Central memory CD8-positive, alpha-beta T cell (primary cell): ENCODE results near the gene SBSN.

Experiments used
- ATAC-seq: fragments of 150-1000 bp; cut with Tn5 transposase; replicated peaks from 2 replicates; pipeline ENCODE4 v1.10.0; 2022; ENCODE audit warnings: mild to moderate bottlenecking, moderate FRiP score, moderate number of reproducible peaks; ENCODE audit not compliant: poor library complexity, severe bottlenecking; ENCODE audit errors: extremely low read depth
- DNase-seq, 2 donors: peaks; one replicate each; pipeline ENCODE4 v3.0.0; 2021; ENCODE audit warnings: low spot score in 2 of 2
- H3K27ac Mint-ChIP-seq: one replicate; pipeline ENCODE4 v1.8.0; 2022; ENCODE audit warnings: low read depth, mild to moderate bottlenecking, moderate library complexity, mixed read lengths
- H3K27me3 Mint-ChIP-seq: one replicate; pipeline ENCODE4 v1.8.0; 2022; ENCODE audit warnings: mixed read lengths
- H3K36me3 Mint-ChIP-seq: one replicate; pipeline ENCODE4 v1.8.0; 2022; ENCODE audit warnings: mild to moderate bottlenecking, moderate library complexity, mixed read lengths; ENCODE audit not compliant: insufficient read depth
- H3K4me1 Mint-ChIP-seq: one replicate; pipeline ENCODE4 v1.8.0; 2022; ENCODE audit warnings: mixed read lengths
- H3K4me3 Mint-ChIP-seq: one replicate; pipeline ENCODE4 v1.8.0; 2022; ENCODE audit warnings: mild to moderate bottlenecking, moderate library complexity, mixed read lengths
- H3K9me3 Mint-ChIP-seq: one replicate; pipeline ENCODE4 v1.8.0; 2022; ENCODE audit warnings: mixed read lengths

The SBSN gene, protein sequence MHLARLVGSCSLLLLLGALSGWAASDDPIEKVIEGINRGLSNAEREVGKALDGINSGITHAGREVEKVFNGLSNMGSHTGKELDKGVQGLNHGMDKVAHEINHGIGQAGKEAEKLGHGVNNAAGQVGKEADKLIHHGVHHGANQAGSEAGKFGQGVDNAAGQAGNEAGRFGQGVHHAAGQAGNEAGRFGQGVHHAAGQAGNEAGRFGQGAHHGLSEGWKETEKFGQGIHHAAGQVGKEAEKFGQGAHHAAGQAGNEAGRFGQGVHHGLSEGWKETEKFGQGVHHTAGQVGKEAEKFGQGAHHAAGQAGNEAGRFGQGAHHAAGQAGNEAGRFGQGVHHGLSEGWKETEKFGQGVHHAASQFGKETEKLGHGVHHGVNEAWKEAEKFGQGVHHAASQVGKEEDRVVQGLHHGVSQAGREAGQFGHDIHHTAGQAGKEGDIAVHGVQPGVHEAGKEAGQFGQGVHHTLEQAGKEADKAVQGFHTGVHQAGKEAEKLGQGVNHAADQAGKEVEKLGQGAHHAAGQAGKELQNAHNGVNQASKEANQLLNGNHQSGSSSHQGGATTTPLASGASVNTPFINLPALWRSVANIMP

DNA sequence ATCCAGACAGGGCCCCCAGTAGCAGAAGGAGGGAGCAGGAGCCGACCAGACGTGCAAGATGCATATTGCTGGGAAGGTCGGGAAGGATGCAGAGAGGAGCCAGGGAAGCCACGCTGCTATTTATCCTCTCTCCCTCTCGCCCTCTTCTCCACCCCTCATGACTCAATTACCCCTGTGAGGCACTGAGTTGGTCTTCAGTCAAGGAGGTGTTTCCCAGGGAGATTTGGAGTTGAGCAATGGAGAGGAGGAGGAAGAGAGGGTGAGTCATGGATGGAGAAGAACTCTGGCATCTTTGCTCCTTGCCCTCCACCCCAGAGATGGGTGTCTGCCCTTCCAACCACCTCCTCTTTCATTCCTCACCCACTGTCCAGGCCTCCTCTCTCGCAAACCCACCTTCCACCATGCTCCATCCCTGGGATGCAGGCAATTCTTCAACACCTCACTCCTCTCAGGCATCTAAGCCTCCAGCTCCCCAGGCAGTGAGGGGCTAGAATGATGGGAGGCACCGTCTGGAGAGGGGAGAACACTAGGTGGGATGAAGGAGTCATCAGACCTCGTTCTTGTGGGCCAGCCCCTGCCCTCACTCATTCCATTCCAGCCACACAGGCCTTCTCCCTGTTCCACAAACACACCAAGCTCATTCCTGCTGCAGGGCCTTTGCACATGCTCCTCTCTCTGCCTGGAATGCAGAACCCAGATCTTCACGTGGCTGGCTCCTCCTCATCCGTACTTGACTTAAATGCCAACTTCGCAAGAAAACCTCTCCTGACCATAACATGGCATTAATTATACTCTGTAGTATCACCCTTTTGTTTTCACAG, at the start of gene SBSN:
SBSN (minus strand) TSS at position 94 of the 821 bp plus-strand sequence; CDS start at position 64, 30 bp downstream.
- no peak for DNase-seq
- H3K36me3 Mint-ChIP-seq, result peaks cover 2% of the 10 kb centered on the region
- no peaks in the 10 kb centered on the region for H3K9me3 Mint-ChIP-seq
- H3K4me1 Mint-ChIP-seq, result peaks cover 7% of the 10 kb centered on the region
- H3K27ac Mint-ChIP-seq, result no peak within 1 kb of the TSS
- peaks cover 82% of the 10 kb centered on the region for H3K27me3 Mint-ChIP-seq
- no peak for ATAC-seq
- no peak within 1 kb of the TSS for H3K4me3 Mint-ChIP-seq

DNA sequence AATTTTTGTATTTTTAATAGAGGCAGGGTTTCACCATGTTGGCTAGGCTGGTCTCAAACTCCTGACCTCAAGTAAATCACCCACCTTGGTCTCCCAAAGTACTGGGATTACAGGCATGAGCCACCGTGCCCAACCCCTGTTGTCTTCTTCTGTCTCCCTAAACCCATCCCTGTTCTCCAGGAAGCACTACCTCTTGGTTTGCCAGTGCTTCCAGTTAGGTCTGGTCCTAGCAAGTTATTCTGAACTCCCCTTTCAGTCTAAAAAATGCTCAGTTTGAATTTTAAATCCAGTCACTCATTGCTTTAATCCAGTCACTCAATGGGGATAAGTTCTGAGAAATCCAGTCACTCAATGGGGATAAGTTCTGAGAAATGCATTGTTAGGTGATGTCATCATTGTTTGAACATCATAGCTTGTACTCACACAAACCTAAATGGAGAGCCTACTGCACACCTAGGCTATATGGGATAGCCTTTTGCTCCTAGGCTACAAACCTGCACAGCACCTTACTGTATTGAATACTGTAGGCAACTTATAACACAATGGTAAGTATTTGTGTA, 43.4 kb upstream of the SBSN start:
- DNase-seq, result no peak
- Mint-ChIP-seq H3K4me3 (no peak overlapping the region), H3K9me3 (peaks cover 11% of the 10 kb centered on the region), H3K27me3 (peaks cover 57% of the 10 kb centered on the region), H3K4me1 (no peaks in the 10 kb centered on the region), H3K36me3 (no peaks in the 10 kb centered on the region), H3K27ac (no peak overlapping the region)
- no peak for ATAC-seq

DNA sequence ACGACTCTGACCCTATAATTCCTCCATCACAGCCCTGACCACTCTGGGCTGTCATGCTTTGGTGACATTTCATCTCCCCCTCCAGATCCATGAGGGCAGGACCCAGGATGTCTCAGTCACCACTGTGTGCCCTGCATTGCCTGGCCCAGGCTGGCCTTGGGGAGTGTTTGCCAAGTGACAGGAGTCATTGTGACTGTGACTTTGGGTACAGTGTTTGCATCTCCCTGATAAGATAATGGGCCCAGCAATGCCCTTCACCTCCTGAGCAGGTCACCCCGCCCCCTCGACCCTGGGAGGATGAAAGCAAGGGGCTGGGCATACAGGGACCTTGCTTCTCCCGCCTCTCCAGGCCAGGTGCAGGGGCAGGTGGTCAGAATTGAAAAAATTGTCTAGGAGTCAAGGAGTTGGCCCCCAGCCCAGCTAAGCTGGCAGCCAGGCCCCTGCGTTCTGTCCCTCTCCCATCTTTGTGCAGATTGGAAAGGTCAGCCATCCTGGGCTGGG, 41.2 kb upstream of the SBSN start:
- Mint-ChIP-seq H3K27me3 (peaks cover 65% of the 10 kb centered on the region), H3K36me3 (no peaks in the 10 kb centered on the region), H3K9me3 (no peaks in the 10 kb centered on the region), H3K4me1 (no peaks in the 10 kb centered on the region), H3K4me3 (no peak overlapping the region), H3K27ac (no peak overlapping the region)
- DNase-seq (no peak), ATAC-seq (no peak)

DNA sequence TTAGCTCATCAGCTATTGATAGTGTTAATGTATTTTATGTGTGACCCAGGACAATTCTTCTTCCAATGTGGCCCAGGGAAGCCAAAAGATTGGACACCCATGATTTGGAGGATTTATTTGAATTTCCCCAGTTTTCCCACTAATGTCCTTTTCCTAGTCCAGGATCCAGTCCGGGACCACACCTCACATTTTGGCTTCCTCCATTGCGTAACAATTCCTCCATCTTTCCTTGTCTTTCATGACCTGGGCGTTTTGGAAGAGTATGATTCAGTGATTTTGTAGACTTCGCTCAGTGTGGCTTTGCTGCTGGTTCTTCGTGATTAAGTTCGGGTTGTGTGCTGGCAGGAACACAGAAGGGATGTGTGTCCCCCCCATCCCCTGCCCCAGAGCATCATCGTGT, 38.6 kb upstream of the SBSN start:
- no peaks in the 10 kb centered on the region for H3K36me3 Mint-ChIP-seq
- ATAC-seq, result no peak
- no peak overlapping the region for H3K4me3 Mint-ChIP-seq
- no peak for DNase-seq
- H3K27me3 Mint-ChIP-seq, result peaks cover 74% of the 10 kb centered on the region
- H3K27ac Mint-ChIP-seq, result no peak overlapping the region
- H3K4me1 Mint-ChIP-seq, result no peaks in the 10 kb centered on the region
- no peaks in the 10 kb centered on the region for H3K9me3 Mint-ChIP-seq

DNA sequence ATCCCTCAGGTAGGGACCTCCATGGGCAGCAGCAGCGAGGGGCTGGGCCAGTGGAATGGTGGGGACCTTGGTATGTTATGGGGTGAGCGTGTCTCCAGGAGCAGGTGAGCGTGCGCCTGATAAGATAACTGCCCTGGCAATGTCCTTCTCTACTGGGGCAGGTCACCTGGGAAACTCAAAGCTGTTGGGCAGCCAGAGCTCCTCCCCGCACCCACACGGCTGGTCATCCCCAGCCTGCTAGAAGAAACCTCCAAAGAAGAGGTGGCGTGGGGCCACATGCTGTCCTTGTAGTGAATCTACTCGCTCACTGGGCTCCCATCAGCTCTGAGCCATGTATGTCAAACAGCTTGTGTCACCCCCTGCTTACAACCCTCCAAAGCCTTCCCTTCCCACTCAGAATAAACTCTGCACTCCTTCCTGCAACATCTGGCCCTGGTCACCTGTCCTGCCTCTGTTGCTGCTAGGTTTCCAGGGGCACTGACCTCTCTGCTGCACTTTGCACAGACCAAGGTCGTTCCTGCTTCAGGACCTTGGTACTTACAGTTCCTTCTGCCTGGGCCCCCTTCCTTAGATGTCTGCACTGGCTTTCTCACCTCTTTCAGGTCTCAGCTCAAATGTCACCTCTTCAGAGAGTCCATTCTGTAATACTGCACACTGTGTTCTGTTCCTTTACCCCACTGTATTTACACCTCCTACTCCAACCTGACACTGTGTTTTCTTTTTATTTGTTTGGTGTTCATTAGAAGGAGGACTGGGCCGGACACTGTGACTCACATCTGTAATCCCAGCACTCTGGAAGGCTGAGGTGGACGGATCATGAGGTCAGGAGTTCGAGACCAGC, 37.1 kb upstream of the SBSN start:
- Mint-ChIP-seq H3K36me3 (no peaks in the 10 kb centered on the region), H3K4me1 (no peaks in the 10 kb centered on the region), H3K4me3 (no peak overlapping the region), H3K27ac (no peak overlapping the region), H3K27me3 (peaks cover 74% of the 10 kb centered on the region), H3K9me3 (no peaks in the 10 kb centered on the region)
- no peak for ATAC-seq
- no peak for DNase-seq

DNA sequence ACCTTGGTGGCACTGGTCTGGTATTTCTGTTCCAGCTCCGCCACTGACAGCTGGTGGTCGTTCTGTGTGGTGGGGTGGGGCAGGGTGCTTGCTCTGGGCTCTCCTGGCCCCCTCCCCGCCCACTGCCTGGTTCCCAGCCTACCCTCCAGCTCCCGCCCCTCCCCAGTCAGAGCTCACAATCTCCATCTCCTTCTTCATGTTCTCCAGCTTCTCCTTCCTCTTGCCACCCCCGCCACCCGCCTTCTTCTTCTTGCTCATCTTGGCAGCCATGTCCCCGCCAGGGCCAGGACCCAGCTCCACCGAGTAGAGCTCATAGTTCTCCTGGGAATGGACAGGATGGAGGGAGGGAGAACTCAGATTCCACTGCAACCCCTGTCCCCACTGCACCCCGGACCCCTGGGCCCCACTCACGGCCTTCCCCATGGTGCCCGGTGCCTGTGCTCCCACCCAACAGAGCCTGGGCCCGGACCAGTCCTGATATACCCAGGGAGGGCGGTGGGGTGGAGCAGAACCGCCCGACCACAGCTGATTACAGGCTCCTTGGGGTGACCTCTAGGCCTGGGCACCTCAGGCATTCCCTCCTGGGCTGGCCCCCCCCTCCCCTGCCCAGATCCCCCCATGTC, 35.2 kb upstream of the SBSN start, which contains the start of gene ATP4A:
ATP4A (minus strand) TSS at position 452 of the 623 bp plus-strand sequence; CDS start at position 423, 29 bp downstream.
- no peak for DNase-seq
- H3K9me3 Mint-ChIP-seq, result no peaks in the 10 kb centered on the region
- no peak for ATAC-seq
- no peaks in the 10 kb centered on the region for H3K36me3 Mint-ChIP-seq
- no peak within 1 kb of the TSS for H3K4me3 Mint-ChIP-seq
- H3K4me1 Mint-ChIP-seq, result no peaks in the 10 kb centered on the region
- no peak within 1 kb of the TSS for H3K27ac Mint-ChIP-seq
- peaks cover 71% of the 10 kb centered on the region for H3K27me3 Mint-ChIP-seq

DNA sequence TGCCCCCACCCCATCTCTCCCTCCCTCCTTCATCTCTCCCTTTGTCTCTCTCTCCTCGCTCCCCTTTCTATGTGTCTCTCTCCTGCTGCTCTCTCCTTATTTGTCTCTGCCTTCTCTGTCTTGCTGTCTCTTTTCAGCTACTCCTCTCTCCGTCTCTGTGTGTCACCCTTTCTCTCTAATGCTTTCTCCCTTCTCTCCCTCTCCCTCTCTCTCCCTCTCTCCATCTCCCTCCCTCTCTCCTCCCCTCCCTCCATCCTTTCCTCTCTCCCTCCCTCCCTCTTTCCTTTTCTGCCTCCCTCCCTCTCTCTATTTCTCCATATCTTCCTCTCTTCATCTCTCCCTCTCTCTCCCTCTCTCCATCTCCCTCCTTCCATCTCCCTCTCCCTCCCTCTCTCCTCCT, 34.7 kb upstream of the SBSN start:
- Mint-ChIP-seq H3K9me3 (no peaks in the 10 kb centered on the region), H3K4me3 (no peak overlapping the region), H3K4me1 (no peaks in the 10 kb centered on the region), H3K36me3 (no peaks in the 10 kb centered on the region), H3K27ac (no peak overlapping the region), H3K27me3 (peaks cover 71% of the 10 kb centered on the region)
- ATAC-seq (no peak), DNase-seq (no peak)

DNA sequence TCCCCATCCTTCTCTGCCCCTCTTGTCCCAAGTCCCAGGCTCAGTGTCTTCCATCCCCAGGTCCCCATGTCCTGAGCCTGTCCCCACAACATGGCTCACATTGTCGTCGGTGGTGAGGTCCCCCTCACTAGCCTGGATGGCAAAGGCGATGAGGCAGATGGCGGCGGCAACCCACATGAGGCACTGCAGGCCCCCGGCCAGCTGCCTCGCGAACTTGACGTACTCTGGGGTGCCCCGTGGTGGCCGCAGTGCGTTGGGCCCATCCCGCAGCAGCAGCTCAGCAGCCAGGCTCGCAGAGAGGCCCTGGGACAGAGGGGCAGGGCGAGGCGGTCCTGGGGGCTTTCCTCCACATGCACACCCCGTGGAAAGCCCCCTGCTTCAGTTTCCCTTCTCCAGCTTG, 34.2 kb upstream of the SBSN start:
- ATAC-seq, result no peak
- DNase-seq, result no peak
- peaks cover 71% of the 10 kb centered on the region for H3K27me3 Mint-ChIP-seq
- no peak overlapping the region for H3K4me3 Mint-ChIP-seq
- no peaks in the 10 kb centered on the region for H3K9me3 Mint-ChIP-seq
- no peaks in the 10 kb centered on the region for H3K36me3 Mint-ChIP-seq
- no peak overlapping the region for H3K27ac Mint-ChIP-seq
- peaks cover 1% of the 10 kb centered on the region for H3K4me1 Mint-ChIP-seq

DNA sequence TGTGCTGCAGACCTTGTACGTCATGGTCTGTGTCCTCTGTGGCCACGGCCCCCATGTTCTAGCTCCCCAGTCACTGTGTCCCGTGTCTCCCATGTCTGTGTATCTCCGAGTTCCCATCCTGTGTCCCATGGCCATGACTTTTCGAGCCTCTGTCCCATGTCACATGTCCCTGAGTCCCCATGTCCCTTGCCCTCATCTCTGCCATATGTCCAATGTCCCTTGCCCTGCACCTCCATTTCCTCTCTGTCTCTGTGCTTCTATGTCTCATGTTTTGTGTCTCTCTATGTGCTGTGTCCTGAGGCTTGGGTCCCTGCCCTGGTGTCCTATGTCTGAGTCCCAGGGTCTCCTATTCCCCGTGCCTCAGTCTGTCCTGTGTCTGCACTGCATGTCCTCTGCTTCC, 33.3 kb upstream of the SBSN start:
- Mint-ChIP-seq H3K36me3 (no peaks in the 10 kb centered on the region), H3K27me3 (peaks cover 62% of the 10 kb centered on the region), H3K4me1 (peaks cover 5% of the 10 kb centered on the region), H3K9me3 (no peaks in the 10 kb centered on the region), H3K4me3 (no peak overlapping the region), H3K27ac (no peak overlapping the region)
- no peak for DNase-seq
- ATAC-seq, result no peak

DNA sequence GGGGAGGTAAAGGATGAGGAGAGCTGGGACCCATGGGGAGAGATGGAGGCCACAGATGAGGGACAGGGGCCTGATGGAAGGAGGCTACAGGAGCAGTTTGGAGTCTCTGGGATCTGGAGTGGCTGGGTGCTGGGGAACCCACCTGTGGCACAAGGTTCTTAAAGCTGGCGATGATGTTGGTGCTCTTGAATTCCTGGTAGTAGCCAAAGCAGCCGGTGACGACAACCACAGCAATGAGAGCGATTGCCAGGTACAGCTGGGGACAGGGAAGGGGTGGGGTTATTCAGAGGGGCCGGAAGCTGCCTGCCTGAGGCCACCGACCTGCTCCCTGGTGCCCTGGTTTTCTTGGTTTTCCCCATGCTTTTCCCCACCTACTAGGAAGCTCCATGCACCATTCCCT, 32.6 kb upstream of the SBSN start:
- no peak overlapping the region for H3K4me3 Mint-ChIP-seq
- H3K9me3 Mint-ChIP-seq, result no peaks in the 10 kb centered on the region
- peaks cover 5% of the 10 kb centered on the region for H3K4me1 Mint-ChIP-seq
- no peaks in the 10 kb centered on the region for H3K36me3 Mint-ChIP-seq
- peaks cover 60% of the 10 kb centered on the region for H3K27me3 Mint-ChIP-seq
- DNase-seq (no peak), ATAC-seq (no peak)
- no peak overlapping the region for H3K27ac Mint-ChIP-seq

DNA sequence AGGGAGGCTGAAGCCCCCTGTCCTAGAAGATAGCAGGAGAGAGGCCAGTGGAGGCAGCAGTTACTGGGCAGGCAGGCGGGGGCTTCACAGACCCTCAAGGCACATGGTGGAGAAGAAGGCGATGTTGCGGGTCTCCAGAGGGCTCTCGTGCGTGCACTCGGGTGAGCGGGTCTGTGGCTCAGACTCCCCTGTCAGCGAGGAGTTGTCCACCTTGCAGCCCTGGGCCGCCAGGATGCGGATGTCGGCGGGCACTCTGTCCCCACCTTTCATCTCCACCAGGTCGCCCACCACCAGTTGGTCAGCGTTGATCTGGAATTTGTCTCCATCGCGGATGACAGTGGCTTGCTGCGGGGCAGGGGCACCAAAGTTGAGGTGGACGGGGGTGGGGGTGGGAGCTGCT, 32.2 kb upstream of the SBSN start:
- peaks cover 5% of the 10 kb centered on the region for H3K4me1 Mint-ChIP-seq
- DNase-seq, result no peak
- H3K36me3 Mint-ChIP-seq, result no peaks in the 10 kb centered on the region
- H3K27ac Mint-ChIP-seq, result no peak overlapping the region
- H3K27me3 Mint-ChIP-seq, result peaks cover 56% of the 10 kb centered on the region
- no peak for ATAC-seq
- H3K4me3 Mint-ChIP-seq, result no peak overlapping the region
- H3K9me3 Mint-ChIP-seq, result no peaks in the 10 kb centered on the region
